Immature natural killer cell (primary cell): ENCODE results near the gene COL4A1. TPM values are rescaled to one million over a fixed set of nuclear protein-coding genes. Genes with fewer than 3 reads are reported as not detected.

ENCODE experiments used
- DNase-seq, 3 donors: peaks; one replicate each; pipeline ENCODE4 v3.0.0; 2022; ENCODE audit warnings: mixed read lengths in 1 of 3
- H3K27ac Mint-ChIP-seq, 6 donors: one replicate each; pipeline ENCODE4 v1.8.0; 2020; ENCODE audit warnings: mixed read lengths in 6 of 6, mild to moderate bottlenecking in 5 of 6, inconsistent platforms in 4 of 6, moderate library complexity in 3 of 6
- H3K27me3 Mint-ChIP-seq, 3 donors: one replicate each; pipeline ENCODE4 v1.8.0; 2020 to 2021; ENCODE audit warnings: low read depth in 3 of 3, mild to moderate bottlenecking in 3 of 3, mixed read lengths in 3 of 3, moderate library complexity in 3 of 3, inconsistent platforms in 1 of 3
- H3K36me3 Mint-ChIP-seq, 3 donors: one replicate each; pipeline ENCODE4 v1.8.0; 2020; ENCODE audit warnings: mixed read lengths in 3 of 3, inconsistent platforms in 2 of 3, mild to moderate bottlenecking in 2 of 3
- H3K4me1 Mint-ChIP-seq, 2 donors: one replicate each; pipeline ENCODE4 v1.8.0; 2020; ENCODE audit warnings: inconsistent platforms in 2 of 2, mild to moderate bottlenecking in 2 of 2, mixed read lengths in 2 of 2, moderate library complexity in 1 of 2
- H3K4me3 Mint-ChIP-seq, 5 donors: one replicate each; pipeline ENCODE4 v1.8.0; 2020; ENCODE audit warnings: mild to moderate bottlenecking in 5 of 5, mixed read lengths in 5 of 5, inconsistent platforms in 3 of 5, moderate library complexity in 3 of 5
- H3K9me3 Mint-ChIP-seq, 6 donors: one replicate each; pipeline ENCODE4 v1.8.0; 2020; ENCODE audit warnings: mild to moderate bottlenecking in 6 of 6, mixed read lengths in 6 of 6, inconsistent platforms in 4 of 6, moderate library complexity in 3 of 6
- polyA plus RNA-seq, 3 donors: library from polyadenylated mRNA; unstranded; fragments of 300-500 nt; fragmentation: Illumina TruSeq; gene quantifications; one replicate each; pipeline ENCODE4 v1.2.3, GENCODE V29; 2021

The COL4A1 gene
- polyA plus RNA-seq, 3 donors from 2014 or later: not detected

DNA sequence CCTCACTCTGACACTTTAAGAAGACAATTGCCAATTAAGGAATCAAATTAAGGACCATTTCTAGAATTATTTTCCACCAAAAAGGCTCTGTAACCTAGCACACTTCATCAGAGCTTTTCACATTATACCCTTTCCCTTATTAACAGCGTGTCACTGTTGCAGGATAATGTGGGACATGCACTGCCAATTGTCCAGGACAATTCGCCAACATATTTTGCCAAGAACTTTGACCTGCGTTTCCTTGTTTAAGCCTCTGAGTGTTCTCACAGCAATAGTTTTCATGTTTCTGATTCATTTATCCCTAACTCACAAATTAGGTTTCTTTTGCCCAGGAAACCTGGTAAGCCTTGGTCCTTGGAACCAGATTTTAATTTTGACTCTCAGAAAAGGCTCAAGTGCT is 13.3 kb downstream of the COL4A1 start:
- H3K4me1 Mint-ChIP-seq: no peaks in the 10 kb centered on the region
- H3K27me3 Mint-ChIP-seq: peaks cover 0 to 14% (median 9%) of the 10 kb centered on the region in 3 donors
- no peaks in the 10 kb centered on the region for H3K36me3 Mint-ChIP-seq
- H3K4me3 Mint-ChIP-seq: no peak overlapping the region
- no peak overlapping the region for H3K27ac Mint-ChIP-seq
- H3K9me3 Mint-ChIP-seq: no peaks in the 10 kb centered on the region
- DNase-seq: no peak

DNA sequence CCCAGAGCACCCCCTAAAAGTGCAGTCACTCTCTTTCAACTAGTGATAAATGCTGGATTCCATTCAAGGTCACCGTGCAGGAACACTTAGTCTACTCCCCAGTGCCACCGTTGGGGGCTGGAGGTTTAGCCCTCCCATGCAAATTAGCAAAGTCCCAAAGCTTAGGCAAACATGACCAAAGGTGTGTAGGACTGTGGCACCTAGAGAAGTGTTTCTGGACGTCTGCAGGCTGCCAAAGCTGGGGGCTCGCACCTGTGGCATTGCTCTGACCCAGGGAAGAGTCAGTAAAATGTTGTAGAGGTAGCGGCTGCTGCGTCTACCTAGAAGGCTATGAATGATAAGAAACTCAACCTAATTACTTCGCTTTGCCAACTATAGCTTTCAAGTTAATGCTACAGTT is 13.9 kb downstream of the COL4A1 start:
- no peaks in the 10 kb centered on the region for H3K4me1 Mint-ChIP-seq
- H3K4me3 Mint-ChIP-seq: no peak overlapping the region
- H3K9me3 Mint-ChIP-seq: no peaks in the 10 kb centered on the region
- no peak for DNase-seq
- no peak overlapping the region for H3K27ac Mint-ChIP-seq
- H3K36me3 Mint-ChIP-seq: no peaks in the 10 kb centered on the region
- H3K27me3 Mint-ChIP-seq: peaks cover 0 to 10% (median 6%) of the 10 kb centered on the region in 3 donors

DNA sequence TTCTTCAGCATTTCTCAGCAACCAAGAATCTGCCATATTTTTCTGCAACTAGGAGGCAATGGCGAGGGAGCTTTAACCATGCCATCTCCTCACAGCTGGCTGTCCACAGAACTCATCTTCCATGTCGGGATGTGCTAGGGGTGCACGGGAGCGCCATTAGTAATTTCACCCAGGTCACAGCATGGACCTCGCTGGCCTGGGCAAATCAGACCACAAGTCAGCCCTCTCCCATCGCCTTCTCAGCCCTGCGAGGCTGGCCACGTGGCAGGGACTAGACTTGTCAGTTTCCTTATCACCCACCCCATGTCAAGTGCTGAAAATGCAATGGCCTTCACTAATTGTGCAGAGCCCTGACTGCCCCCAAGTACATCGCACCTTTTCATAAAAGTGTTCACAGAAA is 15.7 kb downstream of the COL4A1 start:
- H3K4me1 Mint-ChIP-seq: no peaks in the 10 kb centered on the region
- DNase-seq: no peak
- H3K27me3 Mint-ChIP-seq: peaks cover 0 to 4% (median 1%) of the 10 kb centered on the region in 3 donors
- no peak overlapping the region for H3K27ac Mint-ChIP-seq
- no peaks in the 10 kb centered on the region for H3K9me3 Mint-ChIP-seq
- no peak overlapping the region for H3K4me3 Mint-ChIP-seq
- H3K36me3 Mint-ChIP-seq: no peaks in the 10 kb centered on the region

DNA sequence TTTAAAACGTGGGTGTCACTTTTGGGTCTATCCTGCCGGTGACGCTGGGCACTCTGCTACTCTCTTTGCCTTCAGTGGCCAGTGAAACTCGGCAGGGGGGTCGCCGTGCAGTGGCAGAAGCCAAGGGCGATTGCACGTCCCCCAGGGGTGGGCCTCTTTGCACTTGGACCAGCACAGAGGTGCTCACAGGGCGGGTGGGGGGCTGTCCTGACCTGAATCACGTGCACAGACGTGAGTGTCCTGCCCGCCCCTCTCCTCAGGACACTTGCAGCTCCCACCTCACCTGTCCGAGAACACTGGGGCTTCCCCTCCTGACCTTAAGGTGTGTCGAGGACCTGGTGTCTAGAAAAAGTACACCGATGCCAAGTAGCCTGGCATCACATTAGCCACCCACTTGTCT is 16.1 kb downstream of the COL4A1 start:
- Mint-ChIP-seq H3K27ac (no peak overlapping the region), H3K4me3 (no peak overlapping the region), H3K4me1 (no peaks in the 10 kb centered on the region), H3K36me3 (no peaks in the 10 kb centered on the region), H3K27me3 (peaks cover 0 to 6% (median 1%) of the 10 kb centered on the region in 3 donors), H3K9me3 (no peaks in the 10 kb centered on the region)
- DNase-seq: no peak

DNA sequence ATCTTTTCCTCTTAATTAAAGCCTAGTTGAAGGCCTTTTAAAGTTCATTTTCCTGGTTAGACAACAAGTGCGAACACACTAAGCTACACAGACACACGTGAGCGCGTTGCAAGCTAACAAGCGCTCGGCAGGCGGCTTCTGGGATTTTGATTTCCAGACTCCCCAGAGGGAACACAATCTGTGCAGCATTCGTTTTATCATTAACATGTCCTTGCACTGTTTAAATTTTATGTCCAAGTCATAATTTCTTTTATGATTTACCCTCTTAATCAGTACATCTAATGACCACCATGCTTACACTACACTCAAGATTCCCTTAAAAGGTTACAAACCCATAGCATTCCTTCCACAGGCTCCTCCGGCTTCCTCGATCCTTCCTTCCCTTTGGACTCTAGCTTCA is 16.8 kb downstream of the COL4A1 start:
- Mint-ChIP-seq H3K36me3 (no peaks in the 10 kb centered on the region), H3K9me3 (no peaks in the 10 kb centered on the region), H3K27me3 (peaks cover 0 to 6% (median 1%) of the 10 kb centered on the region in 3 donors), H3K4me1 (no peaks in the 10 kb centered on the region), H3K27ac (no peak overlapping the region), H3K4me3 (no peak overlapping the region)
- no peak for DNase-seq

DNA sequence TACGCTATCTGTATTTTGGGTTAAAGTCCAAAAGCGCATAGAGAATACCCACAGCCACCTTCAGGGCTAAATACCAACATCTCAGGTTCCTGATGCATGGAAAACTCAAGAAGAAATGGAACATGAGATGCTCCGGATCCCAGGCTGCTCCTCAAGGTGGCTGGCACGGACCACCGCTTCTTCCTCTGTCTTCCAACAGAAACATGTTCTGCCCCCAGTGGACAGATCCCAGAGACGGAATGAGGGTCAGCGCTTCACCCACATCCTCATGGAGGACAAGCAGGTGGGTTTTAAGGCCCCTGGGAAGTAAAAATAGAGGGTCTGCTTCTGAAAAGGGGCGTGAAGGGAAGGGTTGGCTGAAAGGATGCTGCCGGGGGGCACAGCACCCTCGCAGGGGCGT is 17.3 kb downstream of the COL4A1 start:
- DNase-seq: no peak
- Mint-ChIP-seq H3K27me3 (peaks cover 0 to 6% (median 1%) of the 10 kb centered on the region in 3 donors), H3K4me3 (no peak overlapping the region), H3K9me3 (no peaks in the 10 kb centered on the region), H3K36me3 (no peaks in the 10 kb centered on the region), H3K27ac (no peak overlapping the region), H3K4me1 (no peaks in the 10 kb centered on the region)

DNA sequence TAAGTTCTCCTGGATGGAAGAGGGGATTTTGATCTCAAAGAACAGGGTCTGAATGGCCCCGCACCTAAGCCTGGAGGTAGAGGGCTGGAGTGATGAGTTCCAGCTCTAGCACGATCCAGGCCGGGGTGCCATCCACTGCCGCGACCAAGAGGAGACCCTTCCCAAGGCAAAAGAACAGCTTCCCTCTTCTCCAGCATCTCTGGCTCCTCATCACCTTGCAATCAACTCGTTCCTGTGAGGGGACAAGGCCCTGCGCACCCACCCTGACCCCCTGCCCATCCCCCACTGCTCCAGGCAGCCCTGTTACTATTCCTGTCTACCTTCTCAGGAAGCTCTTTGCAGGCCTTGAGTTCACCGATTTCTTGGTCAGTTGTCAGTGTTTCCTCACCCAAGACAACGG is 17.8 kb downstream of the COL4A1 start:
- Mint-ChIP-seq H3K27ac (no peak overlapping the region), H3K4me1 (no peaks in the 10 kb centered on the region), H3K9me3 (no peaks in the 10 kb centered on the region), H3K27me3 (peaks cover 0 to 6% (median 1%) of the 10 kb centered on the region in 3 donors), H3K4me3 (no peak overlapping the region), H3K36me3 (no peaks in the 10 kb centered on the region)
- no peak for DNase-seq

DNA sequence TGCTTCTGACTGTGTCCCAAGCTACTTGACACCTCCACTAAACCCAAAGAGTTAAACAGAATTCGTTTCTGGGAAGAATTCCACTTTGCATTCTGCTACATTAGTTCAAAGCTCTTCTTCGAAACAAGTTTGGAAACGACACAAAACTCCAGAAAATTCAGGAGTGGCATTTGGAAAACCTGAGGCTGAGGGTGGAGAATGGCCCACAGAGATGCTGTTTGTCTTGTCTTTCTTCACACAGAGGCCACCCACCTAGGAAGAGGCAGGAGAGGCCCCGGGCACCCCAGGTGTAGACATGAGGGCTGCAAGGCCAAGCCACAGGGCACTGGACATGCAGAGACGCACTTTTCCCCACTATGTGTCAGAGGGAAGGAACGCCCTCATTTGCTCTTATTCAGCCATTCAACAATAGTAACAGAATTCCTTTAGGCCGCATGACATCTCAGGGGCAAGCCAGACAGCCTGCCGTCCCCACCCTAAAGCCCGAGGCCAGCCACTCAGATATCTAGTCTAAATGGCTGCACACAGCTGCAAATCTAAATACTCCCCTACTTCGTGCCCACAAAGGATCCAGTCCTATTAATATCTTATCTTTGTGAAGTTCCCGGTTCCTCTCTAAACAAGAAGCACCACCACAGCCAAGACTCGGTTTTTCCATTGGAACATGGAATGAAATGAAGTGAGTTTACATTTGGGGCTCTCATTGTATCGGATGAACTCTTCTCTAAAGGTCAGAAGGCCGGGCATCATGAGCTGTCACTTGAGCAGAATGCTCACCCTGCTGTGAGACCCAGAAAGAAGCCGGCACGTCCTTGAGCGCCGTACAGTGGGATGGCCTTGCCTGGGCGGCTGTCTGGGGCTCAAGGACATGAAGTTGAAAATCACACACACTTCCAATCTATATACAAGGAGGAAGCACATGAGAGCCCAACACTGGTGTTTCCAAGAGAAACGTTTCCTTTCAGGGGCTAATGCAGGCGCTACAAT is 19.8 kb downstream of the COL4A1 start:
- Mint-ChIP-seq H3K4me1 (no peaks in the 10 kb centered on the region), H3K36me3 (no peaks in the 10 kb centered on the region), H3K27me3 (peaks cover 1 to 6% (median 1%) of the 10 kb centered on the region in 3 donors), H3K4me3 (no peak overlapping the region), H3K9me3 (no peaks in the 10 kb centered on the region), H3K27ac (no peak overlapping the region)
- DNase-seq: no peak

DNA sequence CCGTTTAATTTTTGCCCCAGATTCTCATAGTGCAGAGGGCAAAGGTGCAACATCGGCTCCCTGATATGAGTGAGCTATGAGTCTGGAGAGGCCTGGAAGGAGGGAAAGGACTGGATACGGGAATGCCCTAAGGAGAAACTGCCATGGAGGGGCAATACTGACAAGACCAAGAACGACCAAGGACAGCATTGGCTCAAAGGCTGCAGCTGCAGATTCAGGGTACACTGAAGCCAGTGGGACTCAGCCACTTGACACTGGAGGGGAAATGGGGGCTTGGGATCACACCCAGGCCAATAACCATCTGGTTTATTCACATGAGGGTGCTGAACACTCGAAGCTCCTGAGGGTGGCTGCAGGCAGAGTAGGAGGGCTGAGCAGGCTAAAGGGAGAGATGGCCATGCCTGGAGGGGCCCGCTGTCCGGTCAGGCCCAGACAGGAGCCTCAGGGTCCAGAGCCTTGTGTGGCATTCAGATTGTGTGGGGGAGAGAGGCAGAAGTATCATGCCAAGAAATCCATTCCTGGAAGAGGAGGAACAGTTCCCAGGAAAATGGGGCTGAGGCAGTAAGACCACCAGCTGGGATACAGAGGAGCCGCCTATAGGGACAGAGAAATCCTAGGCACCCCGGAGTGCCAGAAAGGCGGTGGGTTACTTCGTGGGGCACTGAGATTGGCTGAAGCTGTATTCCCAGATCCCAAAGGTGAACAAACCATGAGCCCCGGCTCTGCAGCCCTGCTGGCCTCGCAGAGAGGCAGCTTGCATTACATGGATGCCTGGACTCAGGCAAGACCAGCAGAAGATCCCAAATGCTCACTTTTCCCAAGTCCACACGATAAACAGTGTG is 20.7 kb downstream of the COL4A1 start:
- H3K4me3 Mint-ChIP-seq: no peak overlapping the region
- no peaks in the 10 kb centered on the region for H3K4me1 Mint-ChIP-seq
- DNase-seq: no peak
- no peaks in the 10 kb centered on the region for H3K9me3 Mint-ChIP-seq
- H3K27ac Mint-ChIP-seq: no peak overlapping the region
- H3K27me3 Mint-ChIP-seq: peaks cover 4 to 6% (median 4%) of the 10 kb centered on the region in 3 donors
- H3K36me3 Mint-ChIP-seq: no peaks in the 10 kb centered on the region

DNA sequence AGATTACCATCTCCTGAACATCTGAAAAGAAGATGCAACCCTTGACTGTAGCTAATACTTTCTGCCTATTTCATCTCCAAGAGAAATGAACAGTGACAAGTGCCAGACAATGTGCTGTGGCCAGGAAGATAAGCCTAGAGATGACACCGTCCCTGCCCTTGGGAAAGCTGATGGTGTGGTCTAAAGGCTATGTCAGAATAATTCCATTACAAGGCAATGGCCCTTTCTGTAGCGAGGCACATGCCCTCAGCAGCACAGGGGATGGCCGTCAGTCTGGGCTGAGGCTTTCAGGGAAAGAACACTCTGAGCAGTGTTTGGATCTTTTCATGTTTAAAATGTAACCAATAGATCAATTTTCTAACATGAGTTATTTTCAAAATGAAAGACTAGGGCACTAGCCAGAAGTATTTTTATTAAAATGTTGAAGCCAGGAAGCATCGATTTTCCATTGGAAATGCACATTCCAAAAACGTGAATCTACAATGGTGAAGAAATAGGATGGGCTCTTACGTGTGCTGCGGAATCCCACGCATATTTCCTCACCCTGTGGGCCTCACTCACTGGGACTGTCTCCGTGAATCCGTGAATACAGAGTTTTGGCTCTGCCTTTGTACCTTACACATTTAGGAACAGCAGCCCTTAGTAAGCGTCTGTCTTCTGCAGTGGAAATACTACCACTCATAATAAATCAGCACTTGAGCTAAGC is 22.0 kb downstream of the COL4A1 start:
- no peak for DNase-seq
- H3K36me3 Mint-ChIP-seq: no peaks in the 10 kb centered on the region
- peaks cover 4 to 8% (median 4%) of the 10 kb centered on the region in 3 donors for H3K27me3 Mint-ChIP-seq
- H3K4me1 Mint-ChIP-seq: no peaks in the 10 kb centered on the region
- no peak overlapping the region for H3K27ac Mint-ChIP-seq
- no peaks in the 10 kb centered on the region for H3K9me3 Mint-ChIP-seq
- H3K4me3 Mint-ChIP-seq: no peak overlapping the region

DNA sequence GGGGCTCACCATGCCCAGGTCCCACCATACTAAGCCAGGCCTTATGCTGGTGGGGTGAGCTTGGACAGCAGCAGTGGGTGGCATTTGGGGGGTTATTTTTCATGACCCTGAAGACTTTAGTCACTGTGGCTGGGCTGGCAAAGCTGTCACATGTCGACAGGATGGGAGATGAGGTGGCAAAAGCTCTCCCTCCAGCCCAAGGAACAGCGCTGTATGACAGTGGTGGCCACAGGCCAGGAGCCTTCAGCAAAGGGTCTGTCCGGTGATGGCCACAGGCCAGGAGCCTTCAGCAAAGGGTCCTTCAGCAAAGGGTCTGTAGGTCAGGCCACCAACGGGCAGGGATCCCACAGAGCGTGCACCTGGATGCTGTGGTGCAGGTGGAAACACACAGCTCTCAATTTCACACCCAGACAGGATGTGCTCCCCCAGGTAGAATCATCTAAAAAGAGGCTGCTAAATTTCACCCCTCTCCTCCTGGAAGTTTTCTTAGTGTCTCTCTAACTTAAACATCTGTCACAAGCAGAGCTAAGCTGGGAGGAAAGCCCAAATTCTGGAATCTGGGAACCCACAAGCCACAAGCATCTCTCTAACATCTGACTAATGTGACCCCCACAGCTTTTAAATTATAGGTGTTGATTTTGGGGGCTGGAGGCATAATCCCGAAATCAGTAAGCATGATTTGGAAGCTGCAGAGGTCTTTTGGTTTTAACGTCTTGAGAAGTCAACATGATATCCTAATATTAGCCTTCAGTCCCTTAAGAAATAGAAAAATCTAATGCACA is 23.0 kb downstream of the COL4A1 start:
- Mint-ChIP-seq H3K9me3 (no peaks in the 10 kb centered on the region), H3K4me3 (no peak overlapping the region), H3K27me3 (peaks cover 4 to 11% (median 4%) of the 10 kb centered on the region in 3 donors), H3K4me1 (no peaks in the 10 kb centered on the region), H3K36me3 (no peaks in the 10 kb centered on the region), H3K27ac (no peak overlapping the region)
- no peak for DNase-seq

DNA sequence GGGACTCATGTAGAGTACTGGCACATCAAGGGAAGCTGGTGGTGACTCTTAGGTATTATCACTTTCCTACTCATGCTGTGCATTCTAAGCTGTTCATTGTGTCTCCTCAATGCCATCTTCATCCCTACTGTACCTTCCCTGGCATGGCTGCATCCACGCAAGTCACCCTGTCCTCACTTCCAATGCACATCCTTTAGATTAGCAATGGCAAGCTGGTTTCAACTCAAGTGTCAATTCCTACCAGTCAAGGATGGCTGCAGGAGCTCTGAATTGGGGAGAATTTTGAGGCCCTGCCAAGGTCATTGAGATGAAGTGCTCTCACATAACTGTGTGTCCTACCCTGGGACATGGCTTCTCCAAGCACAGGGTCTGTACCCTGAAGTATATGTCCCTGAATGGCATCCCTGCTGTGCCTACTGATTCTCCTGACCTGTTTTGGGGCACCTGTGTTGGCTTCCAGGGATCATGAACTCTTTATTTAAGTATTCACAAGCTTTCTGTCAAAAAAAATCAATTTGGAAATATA is 24.6 kb downstream of the COL4A1 start:
- Mint-ChIP-seq H3K4me3 (no peak overlapping the region), H3K36me3 (no peaks in the 10 kb centered on the region), H3K9me3 (no peaks in the 10 kb centered on the region), H3K27ac (no peak overlapping the region), H3K4me1 (no peaks in the 10 kb centered on the region), H3K27me3 (peaks cover 6 to 9% (median 7%) of the 10 kb centered on the region in 3 donors)
- no peak for DNase-seq

DNA sequence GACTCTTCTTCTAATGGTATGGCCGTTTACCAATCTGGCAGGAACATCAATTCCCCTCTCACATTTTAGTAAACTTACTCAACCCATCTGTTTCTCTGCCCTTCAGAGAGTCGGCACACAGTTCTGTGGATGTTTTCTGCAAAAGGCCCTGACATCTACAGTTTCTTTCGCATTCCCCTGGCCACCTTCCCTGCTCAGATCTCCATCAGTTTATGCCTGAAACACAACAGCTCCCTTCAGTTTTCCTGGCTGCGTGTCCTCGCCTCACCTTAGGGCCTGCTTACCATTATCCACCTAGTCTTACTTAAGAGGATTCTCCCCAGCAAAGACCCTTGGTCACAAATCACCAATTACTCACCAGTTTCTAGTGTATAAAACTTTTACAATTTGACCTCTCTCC is 25.2 kb downstream of the COL4A1 start:
- H3K4me1 Mint-ChIP-seq: no peaks in the 10 kb centered on the region
- no peaks in the 10 kb centered on the region for H3K36me3 Mint-ChIP-seq
- H3K27me3 Mint-ChIP-seq: peaks cover 6 to 9% (median 6%) of the 10 kb centered on the region in 3 donors
- H3K27ac Mint-ChIP-seq: no peak overlapping the region
- H3K9me3 Mint-ChIP-seq: no peaks in the 10 kb centered on the region
- no peak overlapping the region for H3K4me3 Mint-ChIP-seq
- no peak for DNase-seq
